Hepatocyte (in vitro differentiated cells): ENCODE results near the gene PLEKHA5.

Experiments
- EZH2 ChIP-seq: fragments of 200-600 bp; sonication (generic); IDR thresholded peaks from 2 replicates; pipeline ENCODE4 v1.6.1; 2016; ENCODE audit warnings: antibody characterized with exemption, mild to moderate bottlenecking, borderline replicate concordance
- EZH2phosphoT487 ChIP-seq: fragments of 200-600 bp; sonication (generic); IDR thresholded peaks from one replicate; pipeline ENCODE4 v1.6.1; 2018; ENCODE audit warnings: antibody characterized with exemption, mild to moderate bottlenecking, low read depth, moderate library complexity; ENCODE audit not compliant: unreplicated experiment, severe bottlenecking
- TF ChIP-seq, protein P1 (sequence below): fragments of 200-600 bp; sonication (generic); IDR thresholded peaks from 2 replicates; pipeline ENCODE4 v1.5.1; 2016; ENCODE audit warnings: antibody characterized with exemption, mild to moderate bottlenecking; ENCODE audit not compliant: poor library complexity

DNA sequence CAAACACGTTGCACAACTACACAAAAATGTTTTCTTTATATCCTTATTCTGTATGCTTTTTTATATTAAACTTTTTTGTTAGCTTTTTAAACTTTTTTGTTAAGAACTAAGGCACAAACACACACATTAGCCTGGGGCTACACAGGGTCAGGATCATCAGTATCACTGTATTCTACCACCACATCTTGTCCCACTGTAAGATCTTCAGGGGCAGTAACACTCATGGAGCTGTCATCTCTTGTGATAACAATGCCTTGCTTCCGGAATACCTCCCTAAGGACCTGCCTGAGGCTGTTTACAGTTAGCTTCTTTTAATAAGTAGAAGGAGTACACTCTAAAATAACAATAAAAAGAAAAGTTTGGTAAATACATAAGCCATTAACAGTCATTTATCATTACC, 42.2 kb downstream of the PLEKHA5 start:
- TF ChIP-seq, protein P1, sequence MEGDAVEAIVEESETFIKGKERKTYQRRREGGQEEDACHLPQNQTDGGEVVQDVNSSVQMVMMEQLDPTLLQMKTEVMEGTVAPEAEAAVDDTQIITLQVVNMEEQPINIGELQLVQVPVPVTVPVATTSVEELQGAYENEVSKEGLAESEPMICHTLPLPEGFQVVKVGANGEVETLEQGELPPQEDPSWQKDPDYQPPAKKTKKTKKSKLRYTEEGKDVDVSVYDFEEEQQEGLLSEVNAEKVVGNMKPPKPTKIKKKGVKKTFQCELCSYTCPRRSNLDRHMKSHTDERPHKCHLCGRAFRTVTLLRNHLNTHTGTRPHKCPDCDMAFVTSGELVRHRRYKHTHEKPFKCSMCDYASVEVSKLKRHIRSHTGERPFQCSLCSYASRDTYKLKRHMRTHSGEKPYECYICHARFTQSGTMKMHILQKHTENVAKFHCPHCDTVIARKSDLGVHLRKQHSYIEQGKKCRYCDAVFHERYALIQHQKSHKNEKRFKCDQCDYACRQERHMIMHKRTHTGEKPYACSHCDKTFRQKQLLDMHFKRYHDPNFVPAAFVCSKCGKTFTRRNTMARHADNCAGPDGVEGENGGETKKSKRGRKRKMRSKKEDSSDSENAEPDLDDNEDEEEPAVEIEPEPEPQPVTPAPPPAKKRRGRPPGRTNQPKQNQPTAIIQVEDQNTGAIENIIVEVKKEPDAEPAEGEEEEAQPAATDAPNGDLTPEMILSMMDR: no peak
- TF ChIP-seq EZH2: no peak
- TF ChIP-seq EZH2phosphoT487: no peak
